Stimulated activated CD4-positive, alpha-beta T cell treated with anti-CD3 and anti-CD28 coated beads, Interleukin-4, amount 100 ng/mL, for 1 hour (primary cell): Measurements from ENCODE around the gene HEXIM1.
"Not testable (repeated sequence)": the region's sequence is repeated elsewhere in the genome, so short reads cannot be mapped to it uniquely, and the experiment has no call there.

Experiments used
- DNase-seq: peaks from one replicate; pipeline ENCODE4 v3.0.0-alpha.2; 2020

Gene HEXIM1

GRCh38 chr17:45114117-45114932 is 34.0 kb upstream of the HEXIM1 start:
- no peak for DNase-seq

GRCh38 chr17:45115015-45115625 is 33.2 kb upstream of the HEXIM1 start:
- DNase-seq = no peak

GRCh38 chr17:45115871-45116270 is 32.4 kb upstream of the HEXIM1 start:
- DNase-seq = no peak

GRCh38 chr17:45116434-45117016 is 31.8 kb upstream of the HEXIM1 start:
- DNase-seq = no peak

DNA sequence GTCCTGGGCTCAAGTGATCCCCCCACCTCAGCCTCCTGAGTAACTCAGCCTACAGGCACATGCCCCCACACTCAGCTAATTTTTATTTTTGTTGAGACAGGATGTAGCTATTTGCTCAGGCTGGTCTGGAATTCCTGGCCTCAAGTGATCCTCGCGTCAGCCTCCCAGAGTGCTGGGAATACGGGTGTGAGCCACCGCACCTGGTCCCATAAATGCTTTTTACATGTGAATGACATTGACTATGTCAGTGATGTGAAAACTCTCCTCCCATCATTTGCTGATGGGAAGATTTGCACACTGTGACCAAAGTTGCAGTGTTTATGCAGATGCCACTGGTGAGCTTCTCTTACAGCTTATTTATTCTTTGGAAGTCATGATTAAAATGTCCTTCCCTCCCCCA is 30.9 kb upstream of the HEXIM1 start:
- DNase-seq = no peak

- no peak for DNase-seq
Observed at GRCh38 chr17:45117848-45118646, 30.2 kb upstream of the HEXIM1 start.

DNA sequence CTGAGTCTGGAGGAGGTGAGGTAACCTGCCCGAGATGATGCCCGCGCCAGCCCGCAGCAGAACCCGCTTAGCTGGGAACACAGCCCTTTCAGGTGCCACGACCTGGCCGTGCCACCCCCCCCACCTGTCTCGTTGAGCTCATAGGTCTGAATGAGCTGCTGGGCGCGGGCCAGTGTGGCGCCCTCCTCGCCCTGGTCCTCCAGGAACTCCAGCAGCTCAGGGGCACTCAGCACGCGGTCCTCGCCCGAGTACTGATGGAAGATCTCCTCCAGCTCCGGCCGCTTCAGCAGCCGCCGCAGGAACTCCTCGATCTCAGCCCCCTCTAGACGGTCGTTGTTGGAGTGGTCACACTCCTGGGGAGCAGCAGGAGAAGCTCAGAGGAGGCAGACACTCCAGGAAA is 29.6 kb upstream of the HEXIM1 start:
- no peak for DNase-seq

DNA sequence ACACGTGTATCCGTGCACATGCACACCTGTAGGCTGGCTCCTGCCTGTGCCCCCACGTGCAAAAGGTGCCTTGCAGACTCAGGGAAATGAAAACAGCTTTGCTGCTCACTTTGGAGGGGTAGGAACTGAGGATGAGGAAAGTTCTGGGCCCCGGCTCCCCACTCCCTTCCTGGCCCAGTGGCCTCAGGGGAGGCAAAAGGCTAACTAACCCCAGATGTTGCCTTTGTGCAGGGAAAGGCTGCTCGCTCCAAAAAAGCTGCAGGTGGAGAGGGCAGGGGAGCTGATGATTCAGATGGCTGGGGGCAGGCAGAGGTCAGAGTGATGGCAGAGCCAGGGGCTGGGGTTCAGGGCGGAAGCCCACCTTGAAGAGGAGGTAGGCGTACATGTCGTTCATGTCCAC is 28.3 kb upstream of the HEXIM1 start:
- no peak for DNase-seq

DNA sequence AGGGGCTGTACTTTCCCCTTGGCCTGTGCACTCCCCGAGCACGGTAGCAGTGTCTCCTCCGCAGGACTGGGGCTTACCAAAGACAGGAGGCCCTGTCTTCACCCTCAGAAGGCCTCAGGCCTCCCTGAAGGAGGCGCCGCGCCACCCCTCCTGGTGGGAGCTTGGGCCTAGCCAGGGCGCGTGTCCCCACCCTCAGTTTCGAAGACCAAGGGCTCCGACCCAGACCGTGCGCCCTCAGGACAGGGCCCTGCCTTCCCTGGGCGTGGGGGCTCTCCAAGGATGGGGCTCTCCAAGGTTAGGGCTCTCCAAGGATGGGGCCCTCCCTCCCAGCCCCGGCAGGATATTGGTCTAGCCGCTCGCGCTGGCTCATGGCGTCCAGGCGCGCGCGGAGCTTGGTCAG is 27.7 kb upstream of the HEXIM1 start:
- no peak for DNase-seq

- DNase-seq = no peak
Observed at GRCh38 chr17:45121055-45121454, 27.2 kb upstream of the HEXIM1 start.

DNA sequence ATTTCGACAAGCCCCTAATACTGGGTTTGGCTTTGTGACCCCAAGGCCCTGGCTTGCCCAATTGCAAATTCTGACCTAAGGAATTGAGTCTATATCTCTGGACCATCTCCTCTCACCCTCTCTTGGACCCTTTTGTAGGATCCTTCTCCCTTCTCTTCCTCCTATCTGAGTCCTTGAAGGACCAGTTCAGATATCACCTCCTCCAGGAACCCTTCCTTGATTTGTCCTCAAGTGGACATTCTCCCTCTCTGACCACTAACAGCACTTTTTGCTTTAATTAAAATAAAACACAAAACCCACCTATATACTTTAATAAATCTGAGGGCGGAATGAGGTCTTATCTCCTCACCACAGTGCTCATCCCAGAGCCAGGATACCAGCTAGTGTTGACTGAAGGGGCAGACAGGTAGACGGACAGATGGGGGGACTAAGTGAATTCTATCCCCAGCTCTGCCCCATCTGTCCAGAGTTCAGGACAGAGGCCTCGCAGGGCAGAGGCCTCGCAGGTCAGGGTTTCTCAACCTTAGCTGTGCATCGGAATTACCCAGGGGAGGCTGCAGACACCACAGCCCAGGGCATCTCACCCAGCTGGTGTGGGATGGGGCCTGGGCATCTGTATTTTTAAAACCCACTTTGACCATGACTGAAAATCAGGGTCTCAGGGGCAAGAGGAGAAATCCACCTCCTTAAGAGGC is 25.1 kb upstream of the HEXIM1 start:
- no peak for DNase-seq

DNA sequence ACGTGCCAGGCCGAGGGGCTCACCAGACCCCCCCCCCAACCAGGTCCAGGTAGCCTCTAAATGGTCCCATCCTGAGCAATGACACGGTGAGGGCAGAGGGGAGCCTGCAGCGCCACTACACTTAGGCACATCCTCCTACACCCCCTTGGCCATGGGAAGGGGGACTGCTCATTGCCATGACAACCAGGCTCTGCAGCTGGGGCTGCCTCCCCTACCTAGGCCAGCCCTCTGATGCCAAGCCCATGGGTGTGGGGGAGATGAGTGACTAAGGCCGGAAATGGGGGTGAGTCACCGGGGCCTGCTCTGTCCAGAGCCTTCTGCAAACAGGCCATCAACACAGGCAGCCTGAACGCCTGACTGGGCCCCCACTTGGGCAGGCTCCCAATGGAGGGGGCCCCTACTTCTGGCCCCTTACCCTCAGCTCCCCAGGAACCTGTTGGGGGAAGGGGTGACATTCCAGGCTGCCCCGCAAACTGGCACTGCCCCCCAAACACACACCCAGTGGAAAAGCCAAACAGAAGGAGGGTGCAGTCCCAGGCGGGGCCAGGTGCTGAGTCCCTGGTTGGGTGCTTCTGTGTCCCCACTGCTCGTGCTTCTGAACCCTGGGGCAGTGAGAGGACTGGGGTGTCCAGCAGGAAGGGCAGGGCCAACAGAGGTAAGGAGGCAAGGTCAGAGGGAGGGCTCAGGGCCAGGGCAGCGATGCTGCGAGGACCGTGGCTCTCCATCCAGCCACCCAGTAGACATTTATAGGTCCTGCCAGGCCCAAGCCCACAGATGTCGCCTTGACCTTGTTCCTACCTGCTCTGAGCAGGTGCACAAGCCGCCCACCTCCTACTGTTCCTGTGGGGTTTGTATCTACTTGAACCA is 24.1 kb upstream of the HEXIM1 start:
- no peak for DNase-seq

DNA sequence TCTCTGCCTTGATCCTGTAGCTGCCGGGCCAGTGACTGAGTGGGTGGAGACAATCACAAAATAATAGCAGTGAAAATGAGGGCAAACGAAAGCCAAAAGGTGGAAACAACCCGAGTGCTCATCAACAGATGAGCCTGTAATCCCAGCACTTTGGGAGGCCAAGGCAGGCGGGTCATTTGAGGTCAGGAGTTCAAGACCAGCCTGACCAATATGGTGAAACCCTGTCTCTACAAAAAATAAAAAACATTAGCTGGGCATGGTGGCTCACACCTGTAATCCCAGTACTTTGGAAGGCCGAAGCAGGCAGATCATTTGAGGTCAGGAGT is 23.5 kb upstream of the HEXIM1 start:
- not testable (repeated sequence) for DNase-seq

GRCh38 chr17:45125509-45125908 is 22.8 kb upstream of the HEXIM1 start:
- DNase-seq = no peak

- no peak for DNase-seq
Observed at GRCh38 chr17:45127207-45127547, 21.1 kb upstream of the HEXIM1 start.

GRCh38 chr17:45127548-45128300 is 20.6 kb upstream of the HEXIM1 start:
- no peak for DNase-seq

GRCh38 chr17:45128331-45128730 is 19.9 kb upstream of the HEXIM1 start:
- DNase-seq = no peak

DNA sequence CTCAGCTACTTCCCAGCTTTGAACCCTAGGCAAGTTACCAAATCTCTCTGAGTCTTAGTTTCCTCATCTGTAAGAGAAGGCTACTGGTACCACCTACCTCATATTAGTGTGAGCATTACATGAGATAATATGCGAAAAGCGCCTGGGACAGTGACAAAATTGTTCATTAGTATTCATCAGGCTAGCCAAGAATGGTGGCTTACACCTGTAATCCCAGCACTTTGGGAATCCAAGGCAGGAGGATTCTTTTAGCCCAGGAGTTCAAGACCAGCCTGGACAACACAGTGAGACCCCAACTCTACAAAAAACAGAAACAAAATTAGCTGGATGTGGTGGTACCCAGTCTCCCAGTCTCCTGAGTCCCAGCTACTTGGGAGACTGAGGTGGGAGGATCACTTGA is 19.3 kb upstream of the HEXIM1 start:
- DNase-seq = no peak

- no peak for DNase-seq
Observed at GRCh38 chr17:45129426-45129939, 18.8 kb upstream of the HEXIM1 start.

DNA sequence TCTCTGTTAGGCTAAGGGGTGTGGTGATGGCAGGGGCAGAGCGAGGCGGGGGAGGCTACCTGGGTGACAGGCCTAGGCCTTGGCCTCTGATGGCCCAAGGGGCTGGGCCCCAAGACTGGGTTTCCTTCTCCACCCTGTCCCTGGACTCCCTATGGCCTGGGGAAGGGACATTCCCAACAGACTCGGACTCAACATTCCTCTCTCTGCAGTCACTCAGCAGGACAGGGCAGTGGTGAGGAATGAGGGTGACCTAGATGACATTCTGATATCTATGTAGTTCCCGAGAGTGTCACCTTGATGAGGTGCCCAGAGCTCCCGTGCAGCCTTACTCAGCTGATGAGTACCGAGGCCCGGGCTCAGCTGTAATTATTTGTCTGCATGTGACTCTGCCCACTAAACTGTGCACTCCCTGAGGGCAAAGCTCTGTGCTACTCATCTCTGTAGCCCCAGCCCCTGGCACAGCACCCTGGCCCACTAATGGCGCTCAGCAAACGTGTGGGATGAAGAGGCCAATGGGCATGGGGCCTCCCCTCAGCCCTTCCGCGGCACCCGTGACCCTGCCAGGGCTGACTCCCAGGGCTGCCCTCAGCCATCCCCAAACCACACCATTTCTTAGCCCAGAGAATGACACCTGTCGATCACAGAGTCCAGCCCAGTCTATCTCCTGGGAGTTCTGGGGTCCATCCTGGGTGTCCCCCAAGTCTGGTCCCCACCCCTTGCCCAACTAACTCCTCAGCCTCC is 18.2 kb upstream of the HEXIM1 start:
- DNase-seq = no peak
